ENCODE measurements around the gene SULT4A1. TPM values are rescaled to one million over a fixed set of nuclear protein-coding genes. Genes with fewer than 3 reads are reported as not detected.

Gene SULT4A1
- polyA plus RNA-seq, 1 of the 3 experiments (the other 2 are of a cell fraction), result 3.9 TPM

DNA sequence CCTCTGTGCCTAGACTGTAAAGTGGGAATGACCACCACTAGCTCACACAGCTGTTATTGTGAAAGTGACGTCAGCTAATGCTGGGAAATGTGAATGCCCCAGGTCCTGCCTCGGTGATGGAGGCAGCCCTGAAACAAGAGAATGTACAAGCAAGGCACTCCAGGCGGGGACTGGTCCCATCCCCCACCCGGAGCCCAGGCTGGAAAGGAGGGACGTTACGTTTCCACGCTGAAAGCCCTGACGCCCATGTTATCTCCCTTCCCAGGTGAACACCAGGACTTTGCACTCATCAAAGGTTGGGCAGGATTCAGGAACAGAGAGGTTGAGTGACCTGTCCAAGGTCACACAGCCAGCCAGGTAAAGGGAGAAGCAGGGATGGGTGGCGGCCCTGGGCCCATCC lies 784 bp downstream of the SULT4A1 start:
- TF ChIP-seq, protein P1, sequence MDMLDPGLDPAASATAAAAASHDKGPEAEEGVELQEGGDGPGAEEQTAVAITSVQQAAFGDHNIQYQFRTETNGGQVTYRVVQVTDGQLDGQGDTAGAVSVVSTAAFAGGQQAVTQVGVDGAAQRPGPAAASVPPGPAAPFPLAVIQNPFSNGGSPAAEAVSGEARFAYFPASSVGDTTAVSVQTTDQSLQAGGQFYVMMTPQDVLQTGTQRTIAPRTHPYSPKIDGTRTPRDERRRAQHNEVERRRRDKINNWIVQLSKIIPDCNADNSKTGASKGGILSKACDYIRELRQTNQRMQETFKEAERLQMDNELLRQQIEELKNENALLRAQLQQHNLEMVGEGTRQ (IDR thresholded peaks at IDR 0.05; ENCODE audit: borderline replicate concordance, low read depth, low read length), result no peak
- TF ChIP-seq, protein P2, sequence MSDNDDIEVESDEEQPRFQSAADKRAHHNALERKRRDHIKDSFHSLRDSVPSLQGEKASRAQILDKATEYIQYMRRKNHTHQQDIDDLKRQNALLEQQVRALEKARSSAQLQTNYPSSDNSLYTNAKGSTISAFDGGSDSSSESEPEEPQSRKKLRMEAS (IDR thresholded peaks at IDR 0.05; ENCODE audit: low read depth), result no peak
- ChIA-PET CTCF (interaction anchor here (1.8 kb wide), 1 partner anchor 85 kb away, joined by 5 read pairs; no protein-coding TSS in a partner anchor), POLR2A (no interaction called here)
- Histone ChIP-seq H3K79me2 (ENCODE audit: insufficient read depth) (peaks cover 10% of the 10 kb centered on the region; the same call in 1 of the 2 replicates), H3F3A (replicated peaks; ENCODE audit: insufficient read depth) (no peaks in the 10 kb centered on the region), H3K9me2 (no peaks in the 10 kb centered on the region), H3K4me1 (ENCODE audit: control insufficient read depth in 1 of 2, insufficient read depth in 2 of 2, low read depth in 1 of 2, low read length in 1 of 2) (peaks cover 0 to 7% of the 10 kb centered on the region in 2 experiments; a peak in 1 of 4 replicates), H3K36me3 (replicated peaks in 1 of 2; ENCODE audit: control insufficient read depth in 1 of 2, insufficient read depth in 2 of 2, low read length in 1 of 2) (no peaks in the 10 kb centered on the region), H2AFZ (ENCODE audit: low read depth) (no peak overlapping the region), H3K9me3 (no peaks in the 10 kb centered on the region), H4K20me1 (ENCODE audit: insufficient read depth) (no peaks in the 10 kb centered on the region), H3K4me2 (peak overlapping the region; percentile 71), H3K27ac (ENCODE audit: low read depth in 2 of 2, low read length in 1 of 2) (no peak overlapping the region), H3K9ac (no peak overlapping the region), H3K27me3 (ENCODE audit: insufficient read depth) (no peaks in the 10 kb centered on the region), H3K4me3 (ENCODE audit: low read depth in 2 of 2, low read length in 1 of 2) (peak overlapping the region; percentile 54 to 58)
- peak; percentile 48 for DNase-seq
- no CpG with 5 or more reads among the region's 9 CpGs for WGBS (ENCODE audit: low lambda C conversion rate)

DNA sequence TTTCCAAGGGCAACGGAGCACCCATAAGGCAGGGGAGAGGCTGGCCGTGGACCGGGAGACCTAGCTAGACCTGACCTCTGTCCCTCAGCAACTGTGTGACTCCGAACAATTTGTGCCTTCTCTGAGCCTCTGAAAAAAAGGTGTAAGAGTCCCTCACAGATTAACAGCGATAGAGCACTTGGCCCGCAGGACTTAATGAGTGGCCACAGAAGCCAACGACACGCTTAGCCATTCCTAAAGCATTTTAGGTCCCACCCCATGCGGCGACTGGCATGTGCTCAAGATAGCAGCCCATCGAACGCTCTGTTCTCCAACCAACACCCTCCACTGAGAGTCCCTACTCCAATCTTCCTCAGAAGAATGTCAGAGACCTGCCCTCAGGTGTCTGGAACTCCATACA lies 1.5 kb downstream of the SULT4A1 start:
- no peaks in the 10 kb centered on the region for H3K9me3 ChIP-seq
- ChIA-PET POLR2A (no interaction called here), CTCF (interaction anchor here (1.8 kb wide), 1 partner anchor 85 kb away, joined by 5 read pairs; no protein-coding TSS in a partner anchor)
- peaks cover 0 to 7% of the 10 kb centered on the region in 2 experiments; a peak in 1 of 4 replicates for H3K4me1 ChIP-seq (ENCODE audit: control insufficient read depth in 1 of 2, insufficient read depth in 2 of 2, low read depth in 1 of 2, low read length in 1 of 2)
- no peaks in the 10 kb centered on the region for H4K20me1 ChIP-seq (ENCODE audit: insufficient read depth)
- no peak for DNase-seq
- no peaks in the 10 kb centered on the region for H3K27me3 ChIP-seq (ENCODE audit: insufficient read depth)
- H3K4me3 ChIP-seq (ENCODE audit: low read depth in 2 of 2, low read length in 1 of 2), result peak overlapping the region in 1 of 2 experiments; percentile 54; a peak in 1 of 4 replicates
- 80% methylated on average over 4 of the region's 12 CpGs for WGBS (ENCODE audit: low lambda C conversion rate)
- H3K4me2 ChIP-seq, result peak overlapping the region; percentile 71; the same call in 1 of the 2 replicates
- H3K9me2 ChIP-seq, result no peaks in the 10 kb centered on the region
- no peaks in the 10 kb centered on the region for H3K36me3 ChIP-seq (replicated peaks in 1 of 2; ENCODE audit: control insufficient read depth in 1 of 2, insufficient read depth in 2 of 2, low read length in 1 of 2)
- H3F3A ChIP-seq (replicated peaks; ENCODE audit: insufficient read depth), result no peaks in the 10 kb centered on the region
- no peak overlapping the region for H3K27ac ChIP-seq (ENCODE audit: low read depth in 2 of 2, low read length in 1 of 2)
- no peak overlapping the region for H2AFZ ChIP-seq (ENCODE audit: low read depth)
- H3K9ac ChIP-seq, result no peak overlapping the region
- TF ChIP-seq EZH2phosphoT487 (IDR thresholded peaks at IDR 0.05; ENCODE audit: borderline replicate concordance, low read depth), result no peak
- TF ChIP-seq JUND (IDR thresholded peaks at IDR 0.05), result no peak
- no peak for TF ChIP-seq CHD2 (IDR thresholded peaks at IDR 0.05; ENCODE audit: low read length, partially characterized antibody)
- TF ChIP-seq TEAD4 (IDR thresholded peaks at IDR 0.05; ENCODE audit: borderline replicate concordance, insufficient read depth), result no peak
- TF ChIP-seq POLR2AphosphoS5 (IDR thresholded peaks at IDR 0.05; ENCODE audit: low read depth, low read length), result no peak
- TF ChIP-seq, protein P3, sequence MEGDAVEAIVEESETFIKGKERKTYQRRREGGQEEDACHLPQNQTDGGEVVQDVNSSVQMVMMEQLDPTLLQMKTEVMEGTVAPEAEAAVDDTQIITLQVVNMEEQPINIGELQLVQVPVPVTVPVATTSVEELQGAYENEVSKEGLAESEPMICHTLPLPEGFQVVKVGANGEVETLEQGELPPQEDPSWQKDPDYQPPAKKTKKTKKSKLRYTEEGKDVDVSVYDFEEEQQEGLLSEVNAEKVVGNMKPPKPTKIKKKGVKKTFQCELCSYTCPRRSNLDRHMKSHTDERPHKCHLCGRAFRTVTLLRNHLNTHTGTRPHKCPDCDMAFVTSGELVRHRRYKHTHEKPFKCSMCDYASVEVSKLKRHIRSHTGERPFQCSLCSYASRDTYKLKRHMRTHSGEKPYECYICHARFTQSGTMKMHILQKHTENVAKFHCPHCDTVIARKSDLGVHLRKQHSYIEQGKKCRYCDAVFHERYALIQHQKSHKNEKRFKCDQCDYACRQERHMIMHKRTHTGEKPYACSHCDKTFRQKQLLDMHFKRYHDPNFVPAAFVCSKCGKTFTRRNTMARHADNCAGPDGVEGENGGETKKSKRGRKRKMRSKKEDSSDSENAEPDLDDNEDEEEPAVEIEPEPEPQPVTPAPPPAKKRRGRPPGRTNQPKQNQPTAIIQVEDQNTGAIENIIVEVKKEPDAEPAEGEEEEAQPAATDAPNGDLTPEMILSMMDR (IDR thresholded peaks at IDR 0.05), result no peak
- no peak for TF ChIP-seq RCOR1 (IDR thresholded peaks at IDR 0.05; ENCODE audit: low read length)
- no peak for TF ChIP-seq FOXM1 (IDR thresholded peaks at IDR 0.05; ENCODE audit: low read depth)
- no peak for TF ChIP-seq SMC3 (IDR thresholded peaks at IDR 0.05; ENCODE audit: low read depth, low read length)
- TF ChIP-seq FOSL2 (IDR thresholded peaks at IDR 0.05; ENCODE audit: borderline replicate concordance, low read depth), result no peak
- peaks cover 10% of the 10 kb centered on the region; the same call in 1 of the 2 replicates for H3K79me2 ChIP-seq (ENCODE audit: insufficient read depth)

Measured in SK-N-SH (cell line).